Measurements from ENCODE around the gene ITGB3.

The ITGB3 gene

GRCh38 chr17:47278561-47278960 lies 24.9 kb downstream of the ITGB3 start:
- DNase-seq = no peak

- no peak for DNase-seq
These were observed 25.6 kb downstream of the ITGB3 start for GRCh38 chr17:47279062-47279801.

GRCh38 chr17:47280072-47280811 lies 26.6 kb downstream of the ITGB3 start:
- DNase-seq = no peak

- DNase-seq = no peak
These were observed 27.6 kb downstream of the ITGB3 start for GRCh38 chr17:47281216-47281615.

- no peak for DNase-seq
These were observed 31.4 kb downstream of the ITGB3 start for GRCh38 chr17:47285003-47285402.

- no peak for DNase-seq
These were observed 32.7 kb downstream of the ITGB3 start for GRCh38 chr17:47286198-47286914.

GRCh38 chr17:47287068-47287467 lies 33.4 kb downstream of the ITGB3 start:
- DNase-seq = no peak

GRCh38 chr17:47287639-47288038 lies 34.0 kb downstream of the ITGB3 start:
- DNase-seq = no peak

GRCh38 chr17:47288531-47289116 lies 35.0 kb downstream of the ITGB3 start:
- no peak for DNase-seq

GRCh38 chr17:47289302-47289701 lies 35.7 kb downstream of the ITGB3 start:
- no peak for DNase-seq

- no peak for DNase-seq
These were observed 37.2 kb downstream of the ITGB3 start for GRCh38 chr17:47290870-47291241.

GRCh38 chr17:47291242-47291873 lies 37.7 kb downstream of the ITGB3 start:
- no peak for DNase-seq

GRCh38 chr17:47292206-47292605 lies 38.6 kb downstream of the ITGB3 start:
- no peak for DNase-seq

GRCh38 chr17:47295037-47295873 lies 41.6 kb downstream of the ITGB3 start:
- DNase-seq = peak in 1 of 2 experiments; percentile 43

GRCh38 chr17:47295874-47296255 lies 42.2 kb downstream of the ITGB3 start:
- DNase-seq = no peak

- no peak for DNase-seq
These were observed 44.2 kb downstream of the ITGB3 start for GRCh38 chr17:47297661-47298400.

GRCh38 chr17:47298712-47299111 lies 45.1 kb downstream of the ITGB3 start:
- no peak for DNase-seq

GRCh38 chr17:47299239-47299910 lies 45.7 kb downstream of the ITGB3 start:
- DNase-seq = no peak

- DNase-seq = no peak
These were observed 47.1 kb downstream of the ITGB3 start for GRCh38 chr17:47300718-47301117.

GRCh38 chr17:47301161-47301560 lies 47.5 kb downstream of the ITGB3 start:
- DNase-seq = no peak

- no peak for DNase-seq
These were observed 48.2 kb downstream of the ITGB3 start for GRCh38 chr17:47301831-47302230.

All from NCI-H446 (cell line).